RWPE2 (cell line): ENCODE results near the gene C19orf53.
A peak's percentile ranks its signal among the peaks of the same experiment; 100 is the strongest.

Source experiments
- ATAC-seq: fragments of 200-7000 bp; cut with Tn5 transposase; 3 replicates; pipeline ENCODE4 v1.9.1; 2021; ENCODE audit warnings: low read depth
- DNase-seq: peaks from one replicate; pipeline ENCODE4 v3.0.0-alpha.2; 2020; ENCODE audit warnings: low spot score
- H3K27ac ChIP-seq: fragments of 450-650 bp; 2 replicates; pipeline ENCODE4 v1.5.1; 2017; ENCODE audit warnings: mild to moderate bottlenecking; ENCODE audit not compliant: poor library complexity, severe bottlenecking
- H3K27me3 ChIP-seq: fragments of 250-450 bp; sonication (Bioruptor Pico); 2 replicates; pipeline ENCODE4 v1.5.1; 2021; ENCODE audit warnings: mild to moderate bottlenecking, moderate library complexity; ENCODE audit not compliant: insufficient read depth, poor library complexity, severe bottlenecking
- H3K36me3 ChIP-seq: fragments of 250-450 bp; sonication (Bioruptor Pico); 2 replicates; pipeline ENCODE4 v1.5.1; 2020; ENCODE audit warnings: low read depth, mild to moderate bottlenecking, moderate library complexity
- H3K4me1 ChIP-seq: fragments of 250-450 bp; sonication (Bioruptor Pico); 2 replicates; pipeline ENCODE4 v1.5.1; 2021; ENCODE audit warnings: mild to moderate bottlenecking, moderate library complexity; ENCODE audit not compliant: insufficient read depth, poor library complexity, severe bottlenecking
- H3K4me3 ChIP-seq: fragments of 250-450 bp; sonication (Bioruptor Pico); 2 replicates; pipeline ENCODE4 v1.5.1; 2021; ENCODE audit warnings: mild to moderate bottlenecking, moderate library complexity; ENCODE audit not compliant: severe bottlenecking
- H3K9me3 ChIP-seq: fragments of 250-450 bp; sonication (Bioruptor Pico); 2 replicates; pipeline ENCODE4 v1.5.1; 2021; ENCODE audit warnings: mild to moderate bottlenecking, moderate library complexity; ENCODE audit not compliant: severe bottlenecking
- TF ChIP-seq, protein P1 (sequence below): fragments of 450-650 bp; IDR thresholded peaks from one replicate; pipeline ENCODE4 v1.5.1; 2017; ENCODE audit warnings: mild to moderate bottlenecking, moderate library complexity; ENCODE audit not compliant: poor library complexity, severe bottlenecking

The C19orf53 gene

DNA sequence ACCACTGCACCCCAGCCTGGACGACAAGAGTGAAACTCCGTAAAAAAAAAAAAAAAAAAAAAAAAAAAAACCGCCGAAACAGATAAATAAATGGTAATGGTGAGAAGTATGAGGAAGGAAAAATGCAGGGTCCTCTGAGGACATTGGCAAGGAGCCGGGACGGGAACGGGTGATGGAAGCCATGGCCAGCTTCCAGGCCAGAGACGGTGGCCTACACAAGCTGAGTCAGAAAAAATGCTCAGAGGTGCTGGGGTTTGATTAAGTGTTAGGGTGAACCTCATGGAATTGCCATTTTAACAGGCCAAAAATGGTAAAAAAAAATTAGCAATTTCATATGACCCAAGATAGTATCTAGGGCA, 20.1 kb downstream of the C19orf53 start:
- Histone ChIP-seq H3K27me3 (no peaks in the 10 kb centered on the region), H3K36me3 (no peaks in the 10 kb centered on the region), H3K9me3 (no peaks in the 10 kb centered on the region), H3K4me1 (peaks cover 13% of the 10 kb centered on the region), H3K27ac (peak overlapping the region; percentile 91), H3K4me3 (peak overlapping the region; percentile 98)
- DNase-seq (no peak), ATAC-seq (no peak)
- TF ChIP-seq, protein P1, sequence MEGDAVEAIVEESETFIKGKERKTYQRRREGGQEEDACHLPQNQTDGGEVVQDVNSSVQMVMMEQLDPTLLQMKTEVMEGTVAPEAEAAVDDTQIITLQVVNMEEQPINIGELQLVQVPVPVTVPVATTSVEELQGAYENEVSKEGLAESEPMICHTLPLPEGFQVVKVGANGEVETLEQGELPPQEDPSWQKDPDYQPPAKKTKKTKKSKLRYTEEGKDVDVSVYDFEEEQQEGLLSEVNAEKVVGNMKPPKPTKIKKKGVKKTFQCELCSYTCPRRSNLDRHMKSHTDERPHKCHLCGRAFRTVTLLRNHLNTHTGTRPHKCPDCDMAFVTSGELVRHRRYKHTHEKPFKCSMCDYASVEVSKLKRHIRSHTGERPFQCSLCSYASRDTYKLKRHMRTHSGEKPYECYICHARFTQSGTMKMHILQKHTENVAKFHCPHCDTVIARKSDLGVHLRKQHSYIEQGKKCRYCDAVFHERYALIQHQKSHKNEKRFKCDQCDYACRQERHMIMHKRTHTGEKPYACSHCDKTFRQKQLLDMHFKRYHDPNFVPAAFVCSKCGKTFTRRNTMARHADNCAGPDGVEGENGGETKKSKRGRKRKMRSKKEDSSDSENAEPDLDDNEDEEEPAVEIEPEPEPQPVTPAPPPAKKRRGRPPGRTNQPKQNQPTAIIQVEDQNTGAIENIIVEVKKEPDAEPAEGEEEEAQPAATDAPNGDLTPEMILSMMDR, result no peak

DNA sequence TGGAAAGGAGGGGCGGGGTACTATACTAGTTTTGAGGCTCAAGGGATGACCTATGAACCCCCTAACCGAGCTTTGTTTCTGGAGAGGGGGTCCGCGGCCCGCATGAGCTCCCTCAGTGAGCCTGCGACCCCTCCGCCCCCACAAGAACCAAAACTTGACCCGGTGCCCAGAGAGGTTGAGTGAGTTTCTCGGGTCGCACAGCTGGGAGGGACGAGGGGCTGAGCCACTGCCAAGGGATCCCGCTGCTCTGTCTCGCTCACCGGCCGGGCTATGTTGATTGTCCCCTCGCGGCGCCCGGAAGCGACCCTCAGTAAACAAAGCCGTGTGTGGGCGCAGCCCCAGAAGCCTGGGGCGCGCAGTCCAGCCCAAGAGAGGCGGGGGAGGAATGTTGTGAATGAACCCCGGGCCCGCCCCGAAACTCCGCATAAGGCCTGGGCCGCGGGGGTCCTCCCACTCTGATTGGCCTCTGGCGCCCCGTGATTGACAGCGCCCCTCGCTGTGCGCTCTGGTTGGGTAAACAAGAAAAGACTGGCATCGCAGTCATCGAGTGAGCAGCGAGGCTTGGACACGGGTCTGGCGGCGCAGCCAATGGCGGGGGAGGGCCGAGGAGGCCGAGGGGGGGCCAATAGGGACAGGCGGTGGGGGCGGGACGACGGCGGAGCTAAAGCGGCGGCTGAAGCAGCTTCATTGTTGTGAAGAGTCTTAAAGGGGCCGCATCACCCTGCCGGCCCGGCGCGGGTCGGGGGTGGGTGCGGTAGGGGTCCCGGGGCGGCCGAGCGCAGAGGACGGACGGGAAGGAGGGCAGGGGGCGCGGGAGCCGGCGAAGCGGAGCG, 20.7 kb downstream of the C19orf53 start, which contains the start of gene ZSWIM4:
Gene ZSWIM4 (plus strand): TSS at position 687 of the 833 bp plus-strand sequence. CDS start 206 bp downstream, outside the sequence.
- DNase-seq (peak; percentile 99), ATAC-seq (peak; percentile 90)
- Histone ChIP-seq H3K4me3 (peak within 1 kb of the TSS; percentile 98), H3K4me1 (peaks cover 13% of the 10 kb centered on the region), H3K27ac (peak within 1 kb of the TSS; percentile 91), H3K9me3 (no peaks in the 10 kb centered on the region), H3K27me3 (no peaks in the 10 kb centered on the region), H3K36me3 (no peaks in the 10 kb centered on the region)
- TF ChIP-seq, protein P1, result no peak

DNA sequence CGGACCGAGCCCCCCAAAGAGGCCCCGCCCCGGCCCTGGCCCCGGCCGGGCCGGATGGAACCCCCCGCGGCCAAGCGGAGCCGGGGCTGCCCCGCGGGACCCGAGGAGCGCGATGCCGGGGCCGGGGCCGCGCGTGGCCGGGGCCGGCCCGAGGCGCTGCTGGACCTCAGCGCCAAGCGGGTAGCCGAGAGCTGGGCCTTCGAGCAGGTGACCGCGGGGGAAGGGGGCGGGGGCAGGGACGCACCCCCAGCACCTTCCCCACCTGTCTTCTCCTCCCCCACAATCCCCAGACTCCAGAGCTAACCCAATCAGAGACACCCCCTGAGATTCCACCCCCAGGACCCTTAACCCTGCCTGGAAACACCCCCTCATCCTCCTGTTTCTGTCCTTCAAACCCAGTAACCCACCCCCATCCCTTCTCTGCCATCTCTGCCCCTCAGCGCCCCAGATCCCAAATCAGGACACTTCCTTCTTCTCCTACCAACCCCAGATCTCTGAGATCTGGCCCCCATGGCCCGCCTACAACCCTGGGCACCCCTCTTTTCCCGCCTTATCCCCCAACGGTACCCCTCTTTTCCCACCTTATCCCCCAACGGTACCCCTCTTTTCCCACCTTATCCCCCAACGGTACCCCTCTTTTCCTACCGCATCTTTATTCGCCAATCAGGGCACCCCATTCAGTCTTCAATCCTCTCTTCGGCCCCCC, 21.5 kb downstream of the C19orf53 start:
- no peaks in the 10 kb centered on the region for H3K9me3 ChIP-seq
- DNase-seq, result no peak
- no peaks in the 10 kb centered on the region for H3K36me3 ChIP-seq
- peak overlapping the region; percentile 91 for H3K27ac ChIP-seq
- no peaks in the 10 kb centered on the region for H3K27me3 ChIP-seq
- TF ChIP-seq, protein P1, result no peak
- peak; percentile 2; the same call in 1 of the 3 replicates for ATAC-seq
- H3K4me1 ChIP-seq, result peaks cover 13% of the 10 kb centered on the region
- peak overlapping the region; percentile 98 for H3K4me3 ChIP-seq

DNA sequence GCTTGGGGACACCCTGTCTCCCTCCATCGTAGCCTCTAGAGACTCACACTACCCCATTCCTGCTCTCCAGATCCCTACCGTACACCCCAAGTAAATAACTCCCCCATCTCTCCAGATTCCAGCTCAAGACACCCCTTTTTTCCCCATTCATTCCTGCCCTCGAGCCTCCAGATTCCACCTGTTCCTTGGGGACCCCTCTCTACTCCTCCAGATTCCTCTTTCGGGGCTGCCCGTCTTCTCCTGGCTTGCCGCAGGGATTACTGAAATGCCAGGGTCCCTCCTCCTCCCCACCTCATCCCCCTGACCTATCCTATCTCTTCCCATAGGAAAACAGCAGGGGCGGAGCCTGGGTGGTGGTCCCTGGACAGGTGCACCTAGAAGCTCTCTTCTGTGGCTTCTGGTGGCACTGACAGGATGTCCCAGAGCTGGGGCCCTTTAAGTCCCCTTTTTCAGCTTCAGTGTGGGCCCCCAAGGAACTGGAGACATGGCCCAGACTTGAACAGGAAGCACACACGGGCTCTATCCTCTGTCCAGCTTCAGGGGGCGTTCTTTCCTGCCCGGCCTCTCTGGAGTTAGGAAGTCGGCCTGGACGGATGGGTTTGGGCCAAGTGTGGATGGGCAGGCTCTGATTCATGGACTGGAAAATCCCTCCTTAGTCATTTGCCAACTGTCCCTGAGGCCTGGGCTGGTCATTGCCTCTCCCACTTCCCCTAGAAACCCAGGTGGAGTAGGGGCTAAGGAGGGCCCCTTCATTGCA, 22.2 kb downstream of the C19orf53 start:
- H3K27me3 ChIP-seq, result no peaks in the 10 kb centered on the region
- peak overlapping the region; percentile 91 for H3K27ac ChIP-seq
- DNase-seq, result peak; percentile 92

More for the DNA sequence above, 22.2 kb downstream of the C19orf53 start:
- TF ChIP-seq, protein P1, result peak; percentile 57
- peak; percentile 58 for ATAC-seq
- peak overlapping the region; percentile 98 for H3K4me3 ChIP-seq
- H3K4me1 ChIP-seq, result peaks cover 13% of the 10 kb centered on the region
- no peaks in the 10 kb centered on the region for H3K9me3 ChIP-seq
- no peaks in the 10 kb centered on the region for H3K36me3 ChIP-seq
